Stimulated activated CD8-positive, alpha-beta memory T cell treated with anti-CD3 and anti-CD28 coated beads, Interleukin-2, amount 100 ng/mL, for 1 hour (primary cell): ENCODE measurements around the gene FUCA1.
A peak's percentile ranks its signal among the peaks of the same experiment; 100 is the strongest.
"Not testable (repeated sequence)": the region's sequence is repeated elsewhere in the genome, so short reads cannot be mapped to it uniquely, and the experiment has no call there.

Source experiments
- DNase-seq, 2 donors: peaks; one replicate each; pipeline ENCODE4 v3.0.0-alpha.2; 2020; ENCODE audit warnings: low read depth in 2 of 2

Gene FUCA1

GRCh38 chr1:23838401-23838866 is 29.7 kb downstream of the FUCA1 start:
- peak; percentile 53 to 68 for DNase-seq

- no peak for DNase-seq
Measured at GRCh38 chr1:23837908-23838307, 30.2 kb downstream of the FUCA1 start.

DNA sequence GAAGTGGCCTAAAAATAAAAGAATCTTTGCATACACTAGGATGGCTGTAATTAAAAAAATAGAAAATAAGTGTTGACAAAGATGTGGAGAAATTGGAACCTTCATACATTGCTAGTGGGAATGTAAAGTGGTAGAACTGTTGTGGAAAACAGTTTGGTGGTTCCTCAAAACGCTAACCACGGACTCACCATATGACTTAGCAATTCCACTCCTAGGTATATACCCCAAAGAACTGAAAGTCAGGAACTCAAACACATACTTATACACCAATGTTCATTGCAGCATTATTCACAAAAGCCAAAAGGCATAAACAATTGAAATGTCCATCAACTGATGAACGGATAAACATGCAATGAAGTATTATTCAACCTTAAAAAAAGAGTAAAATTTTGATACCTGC is 32.1 kb downstream of the FUCA1 start:
- DNase-seq = no peak

DNA sequence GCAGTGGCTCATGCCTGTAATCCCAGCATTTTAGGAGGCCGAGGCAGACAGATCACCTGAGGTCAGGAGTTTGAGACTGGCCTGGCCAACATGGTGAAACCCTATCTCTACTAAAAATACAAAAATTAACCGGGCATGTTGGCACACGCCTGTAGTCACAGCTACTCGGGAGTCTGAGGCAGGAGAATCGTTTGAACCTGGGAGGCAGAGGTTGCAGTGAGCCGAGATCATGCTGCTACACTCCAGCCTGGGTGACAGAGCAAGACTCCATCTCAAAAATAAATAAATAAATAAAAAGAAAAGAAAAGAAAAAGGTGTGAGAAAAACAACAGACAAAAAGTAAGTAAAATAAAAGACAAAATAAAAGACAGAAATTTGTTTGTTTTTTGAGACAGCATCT is 33.9 kb downstream of the FUCA1 start:
- not testable (repeated sequence) for DNase-seq

DNA sequence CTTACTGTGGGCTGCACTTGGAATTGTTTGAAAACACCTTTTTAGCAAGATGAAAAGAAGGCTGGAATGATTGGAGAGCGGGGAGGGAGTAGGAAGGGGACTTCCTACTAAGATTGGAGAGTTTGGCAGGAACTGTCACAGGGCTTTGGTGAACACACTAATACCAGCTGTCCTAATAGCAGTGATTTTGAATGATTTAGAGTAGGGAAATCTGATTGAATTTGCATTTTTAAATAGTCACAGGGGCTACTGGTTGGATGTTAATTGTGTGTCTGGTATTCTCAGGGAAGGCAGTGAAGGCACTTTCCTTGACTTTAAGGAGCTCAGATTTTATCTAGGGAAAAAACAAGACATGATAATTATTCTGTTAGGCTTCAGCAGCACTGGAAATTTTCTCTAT is 40.4 kb downstream of the FUCA1 start:
- no peak for DNase-seq

GRCh38 chr1:23826590-23826989 is 41.5 kb downstream of the FUCA1 start:
- not testable (repeated sequence) for DNase-seq

- no peak for DNase-seq
Measured at GRCh38 chr1:23825762-23826522, 42.1 kb downstream of the FUCA1 start.

DNA sequence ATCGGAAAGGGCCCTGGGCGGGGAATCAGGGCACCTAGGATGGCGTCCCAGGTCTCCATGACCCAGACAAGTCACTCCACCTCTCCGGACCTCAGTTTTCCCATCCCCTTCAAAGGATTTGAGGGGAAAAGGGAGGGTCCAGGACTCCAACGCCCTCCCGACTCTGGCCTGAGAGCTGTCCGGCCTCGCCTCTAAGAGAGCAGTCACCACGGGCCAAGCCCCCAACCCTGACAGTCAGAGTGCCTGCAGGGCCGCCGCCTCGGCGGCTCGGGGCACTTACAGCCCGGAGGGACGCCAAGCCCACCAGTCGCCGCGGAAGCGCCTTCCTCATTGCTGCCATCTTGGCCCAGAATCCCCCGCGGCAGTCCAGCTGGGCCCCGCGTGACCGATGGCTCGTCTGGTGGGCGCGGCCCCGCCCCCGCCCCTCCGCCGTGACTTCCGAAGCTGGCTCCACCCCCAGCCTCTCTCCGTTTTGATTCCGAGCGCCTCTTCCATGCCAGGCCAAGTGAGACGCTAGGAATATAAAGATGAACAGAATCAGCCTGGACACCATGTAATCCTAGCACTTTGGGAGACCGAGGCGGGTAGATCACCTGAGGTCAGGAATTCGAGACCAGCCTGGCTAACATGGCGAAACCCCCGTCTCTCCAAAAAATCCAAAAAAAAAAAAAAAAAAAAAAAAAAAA is 42.9 kb downstream of the FUCA1 start, which contains the start of gene HMGCL:
Gene HMGCL (minus strand): TSS at position 354 of the 686 bp plus-strand sequence. CDS start 14 bp downstream, at position 340.
- DNase-seq = peak; percentile 73 to 77

DNA sequence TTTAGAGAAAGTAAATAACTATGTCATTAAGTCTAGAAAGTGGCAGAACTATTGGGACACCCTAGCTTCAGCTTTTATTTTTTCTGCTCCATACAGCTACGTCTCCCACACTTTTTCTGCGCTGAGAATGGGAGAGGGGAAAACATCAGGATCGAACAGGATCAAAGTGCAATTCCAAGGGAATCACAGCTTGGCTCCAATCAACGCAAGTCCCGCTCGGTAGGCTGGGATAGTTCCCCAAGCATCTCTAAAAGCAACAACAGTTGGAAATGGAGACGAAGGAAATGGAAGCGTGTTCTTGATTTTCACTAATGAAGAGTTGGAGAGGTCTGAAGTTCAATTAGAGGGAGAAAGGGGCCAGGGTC is 43.4 kb downstream of the FUCA1 start:
- no peak for DNase-seq

- no peak for DNase-seq
Measured at GRCh38 chr1:23823767-23824166, 44.3 kb downstream of the FUCA1 start.

GRCh38 chr1:23817633-23818032 is 50.5 kb downstream of the FUCA1 start:
- DNase-seq = no peak

- no peak for DNase-seq
Measured at GRCh38 chr1:23816906-23817305, 51.2 kb downstream of the FUCA1 start.

DNA sequence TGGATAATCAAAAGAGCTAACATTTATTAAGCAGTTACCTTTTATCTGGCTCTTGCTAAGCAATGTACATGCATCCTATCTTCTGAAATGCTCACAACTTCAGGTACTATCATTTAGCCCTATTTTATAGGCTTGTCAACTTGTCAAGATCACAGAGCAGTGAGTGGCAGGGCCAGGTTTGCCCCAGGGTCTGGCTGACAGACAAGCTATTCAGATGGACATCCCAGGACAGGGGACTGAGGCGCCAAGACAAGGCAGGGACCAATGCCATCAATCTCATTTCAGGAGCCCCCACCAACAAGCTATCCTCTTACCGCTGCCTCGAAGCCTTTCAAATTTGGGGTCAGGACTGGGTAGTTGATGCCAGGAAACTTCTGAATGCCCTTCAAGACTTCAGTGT is 51.7 kb downstream of the FUCA1 start:
- DNase-seq = no peak

DNA sequence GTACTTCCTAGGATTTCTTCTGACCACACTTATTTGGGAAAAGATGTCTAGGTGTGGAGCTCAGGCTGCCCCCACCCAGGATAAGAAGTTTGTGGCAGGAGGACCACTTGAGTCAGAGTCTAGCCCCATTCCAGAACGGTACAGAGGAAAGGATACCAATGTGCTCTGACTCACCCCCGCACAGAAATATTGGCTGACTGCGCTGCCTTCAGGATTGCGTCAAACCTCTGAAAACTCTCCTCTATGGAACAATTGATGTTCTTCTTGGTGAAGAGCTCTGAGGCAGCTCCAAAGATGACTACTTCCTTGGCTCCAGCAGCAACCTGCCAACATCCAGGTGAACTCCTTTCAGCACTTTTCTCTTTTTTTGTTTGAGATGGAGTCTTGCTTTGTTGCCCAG is 54.1 kb downstream of the FUCA1 start:
- DNase-seq = no peak

GRCh38 chr1:23810818-23811540 is 57.1 kb downstream of the FUCA1 start:
- DNase-seq = no peak

GRCh38 chr1:23809751-23810171 is 58.3 kb downstream of the FUCA1 start:
- DNase-seq = peak; percentile 55 to 69

- no peak for DNase-seq
Measured at GRCh38 chr1:23807453-23807852, 60.6 kb downstream of the FUCA1 start.

DNA sequence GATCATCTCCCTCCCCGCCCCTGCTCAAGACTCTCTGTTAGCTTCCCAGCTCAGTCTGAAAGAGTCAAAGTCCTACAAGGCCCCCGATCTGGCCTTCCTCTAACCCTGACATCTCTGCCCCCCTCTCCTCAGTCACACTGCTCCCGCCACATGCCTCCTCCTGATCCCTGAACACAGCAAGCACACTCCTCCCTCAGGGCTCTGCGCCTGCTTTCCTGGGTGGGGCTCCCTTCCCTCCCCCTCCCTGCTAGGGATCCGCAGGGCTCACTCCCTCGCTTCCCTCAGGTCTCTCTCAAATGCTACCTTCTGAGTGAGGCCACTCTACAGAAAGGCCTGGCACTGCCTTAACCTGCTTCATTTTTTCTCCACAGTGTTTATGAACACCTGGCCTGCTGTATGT is 61.8 kb downstream of the FUCA1 start:
- DNase-seq = no peak

GRCh38 chr1:23805025-23805424 is 63.1 kb downstream of the FUCA1 start:
- DNase-seq = no peak

DNA sequence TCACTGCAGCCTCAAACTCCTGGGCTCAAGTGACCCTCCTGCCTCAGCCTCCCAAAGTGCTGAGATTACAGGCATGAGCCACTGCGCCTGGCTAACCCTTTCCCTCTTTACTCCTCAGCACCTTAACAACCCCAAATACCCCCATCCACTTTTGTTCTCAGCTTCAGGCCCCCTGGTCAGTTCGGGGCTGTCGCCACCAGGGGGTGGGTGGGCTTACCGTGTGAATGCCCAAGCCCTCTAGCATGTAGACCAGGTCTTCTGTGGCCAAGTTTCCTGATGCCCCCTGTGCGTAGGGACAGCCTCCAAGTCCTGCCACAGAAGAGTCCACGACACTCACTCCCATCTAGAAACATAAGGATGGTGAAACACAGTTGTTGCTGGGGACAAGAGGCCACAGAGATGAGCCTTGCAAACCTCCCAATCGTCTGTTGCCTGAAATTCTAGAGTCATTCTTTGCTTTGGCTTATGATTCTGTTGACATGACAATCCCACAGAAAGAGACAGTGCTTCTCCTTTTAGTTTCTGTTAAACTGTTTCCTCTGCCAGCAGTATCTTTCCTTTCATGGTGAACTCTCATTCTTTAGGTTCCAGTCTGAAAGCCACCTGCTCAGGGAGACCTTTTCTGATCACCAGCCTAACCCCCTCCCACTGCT is 63.8 kb downstream of the FUCA1 start:
- no peak for DNase-seq

- DNase-seq = no peak
Measured at GRCh38 chr1:23803674-23804073, 64.4 kb downstream of the FUCA1 start.

DNA sequence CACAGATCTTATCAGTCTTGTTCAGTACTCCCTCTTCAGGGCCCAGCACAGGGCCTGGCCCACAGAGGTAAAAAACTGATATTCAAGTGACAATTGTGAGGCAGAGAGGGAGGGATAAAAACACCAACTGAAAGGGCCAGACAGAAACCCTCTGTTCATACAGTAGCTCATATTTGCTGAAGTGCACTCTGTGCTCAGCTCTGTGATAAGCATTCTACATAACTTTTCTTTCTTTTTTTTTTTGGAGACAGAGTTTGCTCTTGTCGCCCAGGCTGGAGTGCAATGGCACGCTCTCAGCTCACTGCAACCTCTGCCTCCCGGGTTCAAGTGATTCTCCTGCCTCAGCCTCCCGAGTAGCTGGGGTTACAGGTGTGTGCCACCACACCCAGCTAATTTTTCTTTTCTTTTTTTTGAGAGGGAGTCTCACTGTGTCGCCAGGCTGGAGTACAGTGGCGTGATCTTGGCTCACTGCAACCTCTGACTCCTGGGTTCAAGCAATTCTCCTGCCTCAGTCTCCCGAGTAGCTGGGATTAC is 65.2 kb downstream of the FUCA1 start:
- not testable (repeated sequence) for DNase-seq
